Duodenal mucosa (tissue), 2 donors: ENCODE measurements around the gene WDR64.

Experiments
- H3K27ac ChIP-seq: one replicate; pipeline ENCODE4 v1.7.0; 2013; ENCODE audit warnings: low read depth, low read length
- H3K27me3 ChIP-seq, 2 donors: one replicate each; pipeline ENCODE4 v1.7.0; 2013; ENCODE audit warnings: low read length in 2 of 2, control low read depth in 1 of 2; ENCODE audit not compliant: insufficient read depth in 2 of 2, control insufficient read depth in 1 of 2
- H3K36me3 ChIP-seq, 2 donors: one replicate each; pipeline ENCODE4 v1.7.0; 2013; ENCODE audit warnings: low read length in 2 of 2, control low read depth in 1 of 2; ENCODE audit not compliant: insufficient read depth in 2 of 2, control insufficient read depth in 1 of 2
- H3K4me1 ChIP-seq, 2 donors: one replicate each; pipeline ENCODE4 v1.7.0; 2013; ENCODE audit warnings: low read length in 2 of 2, control low read depth in 1 of 2; ENCODE audit not compliant: insufficient read depth in 2 of 2, control insufficient read depth in 1 of 2
- H3K4me3 ChIP-seq, 2 donors: one replicate each; pipeline ENCODE4 v1.7.0; 2013; ENCODE audit warnings: low read length in 2 of 2, low read depth in 1 of 2
- H3K9ac ChIP-seq, 2 donors: one replicate each; pipeline ENCODE4 v1.7.0; 2013; ENCODE audit warnings: low read length in 2 of 2, low read depth in 1 of 2
- H3K9me3 ChIP-seq, 2 donors: one replicate each; pipeline ENCODE4 v1.7.0; 2013; ENCODE audit warnings: low read length in 2 of 2, control low read depth in 1 of 2; ENCODE audit not compliant: control insufficient read depth in 1 of 2

WDR64 gene

DNA sequence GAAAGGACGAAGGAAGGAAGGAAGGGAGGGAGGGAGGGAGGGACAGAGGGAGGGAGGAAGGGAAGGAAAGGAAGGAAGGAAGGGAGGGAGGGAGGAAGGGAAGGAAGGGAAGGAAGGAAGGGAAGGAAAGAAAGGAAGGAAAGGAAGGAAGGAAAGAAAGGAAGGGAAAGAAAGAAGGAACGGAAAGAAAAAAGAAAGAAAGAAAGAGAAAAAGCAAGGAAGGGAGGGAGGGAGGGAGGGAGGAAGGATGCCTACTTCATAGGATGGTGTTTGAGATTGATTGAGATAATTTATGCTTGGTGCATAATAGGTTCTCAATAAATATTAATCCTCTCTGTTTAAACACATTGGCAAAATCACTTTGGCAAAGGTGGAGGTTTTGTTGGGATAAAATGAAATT lies 61.2 kb downstream of the WDR64 start:
- no peak overlapping the region for H3K9ac ChIP-seq
- H3K27me3 ChIP-seq: no peaks in the 10 kb centered on the region
- H3K4me1 ChIP-seq: no peaks in the 10 kb centered on the region
- no peaks in the 10 kb centered on the region for H3K36me3 ChIP-seq
- H3K27ac ChIP-seq: no peak overlapping the region
- H3K9me3 ChIP-seq: no peaks in the 10 kb centered on the region
- H3K4me3 ChIP-seq: no peak overlapping the region

DNA sequence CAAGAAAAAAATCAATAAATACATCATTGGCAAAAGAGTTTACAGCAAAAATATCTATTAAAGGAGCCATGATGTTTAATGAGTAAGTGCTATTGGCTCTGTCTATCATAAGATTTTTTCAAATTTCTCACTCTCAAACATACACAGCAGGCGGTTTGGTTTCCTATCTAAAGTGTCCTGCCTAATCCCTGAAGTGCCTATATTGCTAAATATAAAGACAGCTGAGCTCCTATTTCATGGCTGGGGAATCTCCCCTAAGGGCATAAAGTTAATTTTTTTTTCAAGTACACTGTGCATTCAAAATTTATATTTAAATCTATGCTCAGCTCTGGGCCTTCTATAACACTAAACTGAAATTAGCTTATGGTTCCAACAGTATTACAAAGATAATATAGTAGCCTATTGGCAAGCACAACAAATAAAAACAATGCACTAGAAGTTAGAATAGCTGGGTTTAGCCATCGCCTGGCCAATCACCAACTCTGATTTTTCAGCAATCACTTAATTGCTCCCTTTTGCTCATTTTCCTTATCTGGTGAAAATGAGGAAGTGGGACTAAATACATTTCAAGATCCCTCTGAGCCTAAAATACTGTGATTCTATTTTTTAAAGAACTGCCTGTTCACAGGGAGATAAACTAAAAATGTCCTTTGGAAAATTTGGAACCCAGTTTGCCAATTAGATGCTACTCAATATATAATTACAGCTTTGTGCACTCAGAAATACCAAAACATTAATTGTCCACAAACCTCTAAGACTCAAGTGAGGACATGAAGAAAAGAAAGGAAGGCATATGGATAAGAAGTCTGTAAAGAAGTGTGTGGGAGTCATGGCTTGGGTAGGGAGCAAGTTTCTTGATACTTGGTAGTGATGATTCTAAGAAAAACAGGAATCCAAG lies 62.5 kb downstream of the WDR64 start:
- H3K36me3 ChIP-seq: no peaks in the 10 kb centered on the region
- H3K4me1 ChIP-seq: no peaks in the 10 kb centered on the region
- H3K9me3 ChIP-seq: no peaks in the 10 kb centered on the region
- H3K9ac ChIP-seq: no peak overlapping the region
- H3K27ac ChIP-seq: no peak overlapping the region
- no peaks in the 10 kb centered on the region for H3K27me3 ChIP-seq
- H3K4me3 ChIP-seq: no peak overlapping the region

DNA sequence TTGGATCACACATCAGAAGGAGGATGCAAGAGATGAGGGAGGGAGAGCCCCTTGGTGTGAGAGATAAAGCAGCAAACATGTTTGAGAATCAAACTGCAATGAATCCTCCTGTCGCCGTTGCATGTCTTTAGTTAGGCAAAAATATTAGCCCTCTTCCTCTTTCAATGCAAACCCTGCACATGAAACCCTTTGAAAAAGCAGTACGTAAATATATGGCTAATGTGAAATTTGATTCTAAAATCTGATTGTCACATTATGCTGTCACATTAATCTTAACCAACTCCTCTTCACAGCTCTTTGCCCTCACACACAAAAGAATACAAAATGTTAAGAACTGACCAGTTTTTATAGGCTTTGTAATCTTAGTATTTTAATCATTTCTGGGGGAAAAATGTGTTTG lies 63.4 kb downstream of the WDR64 start:
- no peaks in the 10 kb centered on the region for H3K27me3 ChIP-seq
- H3K27ac ChIP-seq: no peak overlapping the region
- H3K9me3 ChIP-seq: no peaks in the 10 kb centered on the region

DNA sequence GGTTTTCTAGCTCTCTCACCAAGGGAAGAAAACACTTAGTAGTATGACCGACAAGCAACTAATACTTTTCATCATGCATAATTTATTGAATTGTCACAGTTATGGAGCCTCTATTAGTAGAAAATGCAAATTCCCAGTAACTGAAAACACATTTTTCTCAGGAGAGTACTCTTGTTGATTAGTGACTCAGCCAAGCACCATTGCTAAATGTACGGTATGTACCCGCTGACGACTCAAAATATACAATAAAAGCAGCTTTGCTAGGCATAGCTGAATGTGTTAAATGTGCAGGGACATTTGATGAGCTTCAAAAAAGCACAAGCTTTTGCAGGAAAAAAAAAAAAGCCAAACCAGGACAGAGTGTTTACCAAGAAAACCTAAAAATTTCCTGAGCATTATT lies 63.9 kb downstream of the WDR64 start:
- Histone ChIP-seq H3K4me1 (no peaks in the 10 kb centered on the region), H3K36me3 (no peaks in the 10 kb centered on the region), H3K9ac (no peak overlapping the region), H3K4me3 (no peak overlapping the region), H3K27me3 (no peaks in the 10 kb centered on the region), H3K9me3 (no peaks in the 10 kb centered on the region), H3K27ac (no peak overlapping the region)

More for the DNA sequence above, 63.4 kb downstream of the WDR64 start:
- H3K36me3 ChIP-seq: no peaks in the 10 kb centered on the region
- H3K9ac ChIP-seq: no peak overlapping the region
- H3K4me3 ChIP-seq: no peak overlapping the region
- H3K4me1 ChIP-seq: no peaks in the 10 kb centered on the region

DNA sequence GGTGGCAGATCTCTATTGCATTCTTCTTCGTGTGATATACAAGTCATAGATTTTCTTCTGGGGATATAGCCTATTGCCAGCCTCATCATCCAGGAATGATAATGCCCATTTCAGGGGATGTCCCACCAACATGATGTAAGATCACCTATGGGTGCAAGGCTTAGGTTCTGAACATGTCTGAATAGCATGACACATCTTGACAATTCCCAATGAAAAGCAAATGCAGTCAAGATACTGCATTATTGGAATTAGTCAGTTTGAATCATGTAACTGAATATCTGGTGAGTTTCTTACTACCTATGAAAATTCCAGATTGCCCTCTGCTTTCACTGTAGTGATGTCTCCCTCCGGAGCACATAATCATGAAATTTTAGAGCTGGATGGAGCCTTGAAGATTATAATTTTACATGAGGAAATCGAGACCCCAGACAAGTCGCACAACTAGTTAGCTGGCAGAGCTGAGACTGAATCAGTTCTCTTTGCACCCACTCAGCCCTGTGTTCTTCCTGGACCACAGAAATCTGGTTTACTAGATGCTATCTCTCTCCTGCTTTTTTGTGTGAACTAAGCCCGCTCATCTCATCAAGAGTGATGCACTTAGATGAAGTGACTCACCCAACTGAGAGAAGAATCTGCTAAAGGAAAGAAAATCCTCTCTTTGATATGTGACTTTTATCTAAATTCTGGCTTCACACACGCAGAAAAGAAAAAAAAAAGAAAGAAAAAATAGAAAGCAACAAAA lies 65.0 kb downstream of the WDR64 start:
- Histone ChIP-seq H3K27me3 (no peaks in the 10 kb centered on the region), H3K9me3 (no peaks in the 10 kb centered on the region), H3K36me3 (no peaks in the 10 kb centered on the region), H3K4me3 (no peak overlapping the region), H3K27ac (no peak overlapping the region), H3K9ac (no peak overlapping the region), H3K4me1 (no peaks in the 10 kb centered on the region)

DNA sequence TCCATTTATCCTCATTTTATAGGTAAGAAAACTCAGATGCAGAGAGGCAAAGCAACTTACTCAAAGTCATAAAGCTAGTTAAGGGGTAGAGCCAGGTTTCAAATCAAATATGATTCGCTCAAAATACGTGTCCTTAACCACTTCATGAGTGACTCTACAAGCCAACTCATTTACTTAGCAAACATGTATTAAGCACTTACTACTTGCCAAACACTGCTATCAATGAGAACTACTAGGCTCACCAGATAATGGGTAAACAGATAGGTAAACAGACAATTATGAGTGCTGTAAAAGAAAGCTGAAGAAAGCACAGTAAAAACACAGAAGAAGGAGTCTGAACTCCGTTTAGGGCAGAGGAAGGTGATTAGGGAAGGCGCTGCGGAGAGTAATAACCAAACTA lies 65.9 kb downstream of the WDR64 start:
- no peak overlapping the region for H3K9ac ChIP-seq
- H3K36me3 ChIP-seq: no peaks in the 10 kb centered on the region
- H3K27ac ChIP-seq: no peak overlapping the region

DNA sequence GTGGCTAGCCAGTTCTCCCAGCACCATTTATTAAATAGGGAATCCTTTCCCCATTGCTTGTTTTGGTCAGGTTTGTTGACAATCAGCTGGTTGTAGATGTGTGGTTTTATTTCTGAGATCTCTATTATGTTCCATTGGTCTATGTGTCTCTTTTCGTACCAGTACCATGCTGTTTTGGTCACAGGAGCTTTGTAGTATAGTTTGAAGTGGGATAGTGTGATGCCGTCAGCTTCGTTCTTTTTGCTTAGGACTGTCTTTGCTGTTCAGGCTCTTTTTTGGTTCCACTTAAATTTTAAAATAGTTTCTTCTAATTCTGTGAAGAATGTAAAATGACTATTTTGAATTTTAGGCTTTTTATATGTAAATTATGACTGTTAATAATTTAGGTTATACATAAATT lies 68.9 kb downstream of the WDR64 start:
- Histone ChIP-seq H3K4me3 (no peak overlapping the region), H3K27me3 (no peaks in the 10 kb centered on the region), H3K27ac (no peak overlapping the region), H3K9ac (no peak overlapping the region), H3K36me3 (no peaks in the 10 kb centered on the region), H3K4me1 (no peaks in the 10 kb centered on the region), H3K9me3 (no peaks in the 10 kb centered on the region)

More for the DNA sequence above, 65.9 kb downstream of the WDR64 start:
- H3K9me3 ChIP-seq: no peaks in the 10 kb centered on the region
- no peaks in the 10 kb centered on the region for H3K4me1 ChIP-seq
- no peak overlapping the region for H3K4me3 ChIP-seq
- H3K27me3 ChIP-seq: no peaks in the 10 kb centered on the region

DNA sequence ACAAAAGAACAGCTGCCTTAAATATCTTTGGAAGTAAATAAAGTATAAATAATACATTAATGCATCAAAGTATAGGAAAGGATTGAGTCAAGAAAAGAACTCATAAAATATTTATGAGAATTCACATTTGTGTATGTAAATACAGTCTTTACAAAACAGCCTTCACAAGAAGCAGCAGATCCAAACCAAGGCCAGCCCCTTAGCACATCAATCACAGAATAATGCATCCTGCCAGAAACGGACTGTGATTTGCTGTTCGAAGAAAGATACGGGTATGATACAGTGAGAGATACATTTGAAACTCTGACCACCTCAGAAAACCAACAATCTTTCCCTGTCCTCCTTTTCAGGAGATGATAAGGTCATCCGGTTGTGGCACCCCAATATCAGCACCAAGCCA lies 70.9 kb downstream of the WDR64 start:
- Histone ChIP-seq H3K9ac (no peak overlapping the region), H3K9me3 (no peaks in the 10 kb centered on the region), H3K27ac (no peak overlapping the region), H3K4me3 (no peak overlapping the region), H3K36me3 (no peaks in the 10 kb centered on the region), H3K27me3 (no peaks in the 10 kb centered on the region), H3K4me1 (no peaks in the 10 kb centered on the region)

DNA sequence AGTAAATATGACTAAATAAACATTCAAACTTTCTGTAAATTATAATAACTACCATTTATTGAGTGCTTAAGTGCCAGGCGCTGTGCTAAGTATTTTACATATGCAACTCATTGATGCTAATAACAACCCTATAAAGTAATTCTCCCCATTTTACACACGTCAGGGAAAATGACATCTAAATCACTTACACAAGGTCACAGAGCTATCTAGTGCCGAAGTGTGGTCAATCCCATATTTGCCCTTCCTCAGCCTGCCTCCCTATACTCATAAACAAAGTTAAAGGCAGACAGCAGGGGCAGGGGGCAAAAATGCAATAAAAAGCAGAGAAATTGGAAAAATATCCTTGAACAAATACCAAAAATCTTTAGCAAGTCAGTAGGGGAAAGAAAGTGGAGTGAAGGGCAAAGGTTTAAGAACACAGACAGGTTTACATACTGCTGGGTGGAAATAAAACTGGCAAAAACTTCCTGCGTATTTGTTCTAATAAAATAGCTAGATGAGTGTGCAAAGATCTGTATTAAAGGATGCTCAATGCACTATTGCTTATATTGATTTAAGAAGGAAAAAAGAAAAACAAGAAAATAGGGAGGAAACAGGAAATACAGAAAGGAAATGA lies 72.8 kb downstream of the WDR64 start:
- Histone ChIP-seq H3K4me3 (no peak overlapping the region), H3K9ac (no peak overlapping the region), H3K4me1 (no peaks in the 10 kb centered on the region), H3K36me3 (no peaks in the 10 kb centered on the region), H3K27me3 (no peaks in the 10 kb centered on the region), H3K27ac (no peak overlapping the region), H3K9me3 (no peaks in the 10 kb centered on the region)

DNA sequence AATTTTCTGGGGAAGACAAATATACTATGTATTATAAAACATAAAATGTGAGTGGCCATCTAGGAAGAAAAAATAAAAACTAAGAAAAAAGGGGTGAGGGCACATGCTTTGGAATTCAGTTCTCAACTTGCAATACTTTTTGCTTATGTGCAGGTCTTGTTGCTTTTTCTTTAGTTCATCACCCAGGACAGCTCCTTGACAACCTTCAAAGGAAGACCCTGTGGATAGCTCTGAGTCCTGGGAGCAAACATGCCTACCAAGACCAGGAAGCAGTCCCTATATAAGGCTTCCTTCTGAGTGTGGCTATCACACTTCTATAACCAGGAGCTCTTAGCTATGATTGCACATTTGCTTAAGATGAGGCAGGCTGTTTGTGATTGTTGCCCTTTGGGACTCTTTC lies 78.0 kb downstream of the WDR64 start:
- no peaks in the 10 kb centered on the region for H3K27me3 ChIP-seq
- no peaks in the 10 kb centered on the region for H3K36me3 ChIP-seq
- H3K4me1 ChIP-seq: no peaks in the 10 kb centered on the region
- no peak overlapping the region for H3K4me3 ChIP-seq
- H3K9ac ChIP-seq: no peak overlapping the region
- H3K27ac ChIP-seq: no peak overlapping the region
- H3K9me3 ChIP-seq: no peaks in the 10 kb centered on the region
